ENCODE results near the gene TRIB2. TPM values are rescaled to one million over a fixed set of nuclear protein-coding genes. Genes with fewer than 3 reads are reported as not detected.

TRIB2 gene
- total RNA-seq, 2 donors from 2014 or later = 17.3 to 17.4 TPM

GRCh38 chr2:12781329-12781728, 64.6 kb downstream of the TRIB2 start:
- ATAC-seq (replicated peaks) = no peak
- H3K4me3 Mint-ChIP-seq = no peak overlapping the region
- no peaks in the 10 kb centered on the region for H3K36me3 Mint-ChIP-seq (ENCODE audit: low read depth)
- H3K4me1 Mint-ChIP-seq = peaks cover 5% of the 10 kb centered on the region
- H3K27ac Mint-ChIP-seq = no peak overlapping the region
- no peaks in the 10 kb centered on the region for H3K27me3 Mint-ChIP-seq
- H3K9me3 Mint-ChIP-seq = peaks cover 4% of the 10 kb centered on the region

GRCh38 chr2:12787891-12788801, 71.4 kb downstream of the TRIB2 start:
- no peak for ATAC-seq (replicated peaks)
- Mint-ChIP-seq H3K9me3 (peaks cover 4% of the 10 kb centered on the region), H3K4me1 (no peaks in the 10 kb centered on the region), H3K27me3 (no peaks in the 10 kb centered on the region), H3K36me3 (ENCODE audit: low read depth) (no peaks in the 10 kb centered on the region), H3K4me3 (no peak overlapping the region), H3K27ac (no peak overlapping the region)

- Mint-ChIP-seq H3K4me3 (no peak overlapping the region), H3K36me3 (ENCODE audit: low read depth) (no peaks in the 10 kb centered on the region), H3K27me3 (no peaks in the 10 kb centered on the region), H3K27ac (no peak overlapping the region), H3K9me3 (no peaks in the 10 kb centered on the region), H3K4me1 (no peaks in the 10 kb centered on the region)
- ATAC-seq (replicated peaks) = no peak
Measured at GRCh38 chr2:12791906-12792305, 75.2 kb downstream of the TRIB2 start.
